GM18526 (cell line): ENCODE data around the gene DDX51.

Source experiments
- POLR2A ChIP-seq: IDR thresholded peaks from 3 replicates; pipeline ENCODE4 v1.6.1; 2011; ENCODE audit not compliant: insufficient read length; ENCODE audit errors: extremely low read depth

DDX51 gene

DNA sequence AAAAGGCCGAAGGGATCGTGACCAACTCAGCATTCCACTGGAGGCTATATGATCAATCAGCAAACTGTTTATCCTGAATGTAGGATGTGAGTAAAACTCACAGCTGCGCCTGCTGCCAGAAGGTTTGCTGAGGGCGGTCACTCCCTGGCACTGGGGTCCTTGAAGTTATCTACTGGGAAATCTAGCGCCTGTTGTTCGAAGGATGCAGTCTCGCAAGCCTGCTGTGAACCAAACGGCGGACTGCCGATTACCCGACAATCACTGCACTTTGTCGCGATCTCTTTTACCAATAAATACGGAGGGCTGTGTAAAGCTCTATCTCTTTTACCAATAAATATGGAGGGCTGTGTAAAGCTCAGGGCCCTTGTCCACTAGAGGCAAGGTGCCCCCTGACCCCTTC is 12.9 kb downstream of the DDX51 start:
- no peak for TF ChIP-seq POLR2A

DNA sequence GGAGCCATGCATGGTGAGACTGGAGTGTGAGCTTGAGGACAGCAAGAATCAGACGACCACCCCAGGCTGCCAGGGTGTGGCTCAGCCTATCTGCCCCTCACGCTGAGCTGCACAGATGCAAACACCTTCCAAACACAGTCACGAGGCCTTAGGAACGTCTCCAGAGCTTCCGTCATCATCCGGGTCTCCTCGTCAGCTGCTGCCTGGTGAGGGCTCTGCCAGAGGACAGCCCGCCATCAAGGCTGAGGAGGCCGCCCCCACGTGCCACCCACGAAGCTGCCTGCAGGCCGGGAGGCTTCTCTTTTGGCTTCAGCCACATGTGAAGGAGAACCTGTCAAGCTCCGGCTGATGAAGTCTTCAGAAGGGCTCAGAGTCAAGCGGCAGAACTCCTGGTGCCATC is 13.4 kb downstream of the DDX51 start:
- no peak for TF ChIP-seq POLR2A

DNA sequence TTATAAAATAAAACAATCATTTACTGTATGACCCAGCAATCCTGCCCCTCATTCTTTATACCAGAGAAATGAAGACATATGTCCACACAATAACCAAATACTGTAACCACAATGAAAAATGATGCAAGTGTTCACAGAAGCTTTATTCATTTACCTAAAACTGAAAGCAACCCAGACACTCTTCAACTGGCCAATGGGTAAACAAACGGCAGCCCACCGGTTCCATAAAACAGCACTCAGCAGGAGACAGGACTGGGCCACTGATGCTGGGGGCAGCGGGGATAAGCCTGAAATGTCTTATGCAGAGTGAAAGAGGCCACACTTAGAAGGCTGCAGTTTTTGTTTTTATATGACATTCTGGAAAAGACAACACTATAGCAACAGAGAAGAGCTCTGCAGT is 15.1 kb downstream of the DDX51 start:
- no peak for TF ChIP-seq POLR2A

DNA sequence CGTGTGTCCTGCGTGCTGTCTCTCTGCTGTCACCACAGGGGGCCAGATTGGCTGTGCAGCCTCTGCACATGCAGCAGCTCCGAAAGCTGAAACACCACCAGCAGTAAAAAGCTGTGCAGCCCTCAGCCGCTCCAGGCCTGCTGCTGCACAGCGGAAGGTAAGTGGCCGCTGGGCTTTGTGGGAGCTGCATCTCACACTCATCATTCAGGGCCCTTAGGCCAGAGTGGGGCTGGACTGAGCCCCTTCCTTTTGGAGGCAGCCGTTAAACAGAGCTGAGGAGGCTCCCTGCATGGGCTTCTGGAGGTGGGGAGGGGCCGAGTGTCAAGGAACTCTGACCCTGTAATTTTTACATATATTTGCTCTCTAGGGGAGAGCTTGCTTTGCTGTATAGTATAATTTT is 17.1 kb downstream of the DDX51 start:
- TF ChIP-seq POLR2A, result no peak

DNA sequence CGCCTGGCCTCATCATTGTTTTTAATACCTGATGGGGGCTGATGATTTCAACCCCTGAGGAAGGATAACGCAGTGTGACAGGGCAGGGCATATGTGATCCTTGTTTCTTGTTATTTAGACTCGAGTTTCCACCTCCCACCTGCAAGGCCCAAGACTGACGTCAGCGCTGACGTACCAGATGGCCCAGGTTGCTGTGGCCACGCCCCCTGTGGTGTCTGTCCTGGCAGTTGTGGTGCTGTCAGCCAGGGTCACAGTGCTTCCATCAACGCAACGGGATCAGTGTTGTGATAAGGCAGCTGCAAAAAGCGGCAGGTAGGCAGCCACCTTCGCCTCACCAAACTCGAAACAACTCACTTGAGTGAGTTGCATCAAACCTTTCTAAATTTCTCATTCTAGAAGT is 18.4 kb downstream of the DDX51 start:
- TF ChIP-seq POLR2A, result no peak

DNA sequence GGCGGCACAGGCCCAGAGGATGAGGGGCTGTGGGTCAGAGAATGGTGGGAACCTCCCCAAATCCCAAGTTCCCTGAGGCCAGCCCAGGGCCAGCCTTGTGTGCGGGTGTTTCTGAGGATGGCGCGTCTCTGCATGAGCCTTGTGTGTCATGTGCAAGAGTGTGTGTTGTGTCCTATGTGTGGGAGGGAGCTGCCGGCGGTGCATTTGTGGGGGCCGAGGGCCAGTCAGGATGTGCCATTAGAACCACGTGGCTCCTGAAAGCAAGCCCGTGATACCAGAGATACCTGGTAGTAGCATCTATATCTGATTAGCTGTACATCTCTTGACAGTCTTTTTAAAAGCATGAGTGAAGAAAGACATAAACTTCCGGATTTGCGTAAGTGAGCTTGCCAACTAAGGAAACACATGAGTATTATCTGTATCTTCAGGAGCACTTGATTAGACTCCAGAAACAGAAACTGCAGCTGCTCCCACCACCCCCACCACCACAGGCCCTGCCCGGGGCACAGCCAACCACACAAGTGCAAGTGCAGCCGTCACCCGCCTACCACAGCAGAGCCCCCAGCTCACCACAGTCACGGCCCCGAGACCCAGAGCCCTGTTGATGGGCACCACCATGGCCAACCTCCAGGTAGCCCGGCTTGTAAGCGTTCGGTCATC is 19.2 kb downstream of the DDX51 start:
- TF ChIP-seq POLR2A, result no peak

DNA sequence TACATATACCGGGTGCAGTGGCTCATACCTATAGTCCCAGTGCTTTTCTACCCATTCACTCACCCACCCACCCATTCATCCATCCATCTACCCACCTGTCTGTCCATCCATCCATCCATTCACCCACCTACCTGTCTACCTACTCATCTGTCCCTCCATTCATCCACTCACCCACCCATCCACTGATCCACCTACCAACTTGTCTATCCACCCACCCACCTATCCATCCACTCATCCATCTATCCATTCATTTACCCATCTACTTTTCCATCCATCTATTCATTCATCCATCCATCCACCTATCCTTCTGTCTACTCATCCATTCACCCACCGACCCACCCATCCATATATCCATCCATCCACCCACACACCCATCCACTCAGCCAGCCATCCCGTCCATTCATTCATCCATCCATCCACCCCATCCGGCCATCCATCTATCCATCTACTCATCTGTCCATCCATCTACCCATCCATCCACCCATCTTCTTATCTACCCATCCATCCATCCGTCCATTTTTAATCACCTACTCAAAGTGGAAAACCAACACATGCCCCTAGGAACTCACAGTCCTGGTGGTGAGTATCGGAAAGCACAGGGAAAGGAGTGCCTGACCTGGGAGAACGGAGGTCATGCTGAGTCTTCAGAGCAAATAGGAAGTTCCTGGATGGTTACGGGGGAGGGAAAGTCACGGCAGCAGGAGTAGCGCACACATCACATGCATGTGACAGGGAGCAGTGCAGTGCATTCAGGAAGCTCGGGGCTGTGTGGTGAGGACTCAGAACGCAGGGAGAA is 20.0 kb downstream of the DDX51 start:
- no peak for TF ChIP-seq POLR2A

DNA sequence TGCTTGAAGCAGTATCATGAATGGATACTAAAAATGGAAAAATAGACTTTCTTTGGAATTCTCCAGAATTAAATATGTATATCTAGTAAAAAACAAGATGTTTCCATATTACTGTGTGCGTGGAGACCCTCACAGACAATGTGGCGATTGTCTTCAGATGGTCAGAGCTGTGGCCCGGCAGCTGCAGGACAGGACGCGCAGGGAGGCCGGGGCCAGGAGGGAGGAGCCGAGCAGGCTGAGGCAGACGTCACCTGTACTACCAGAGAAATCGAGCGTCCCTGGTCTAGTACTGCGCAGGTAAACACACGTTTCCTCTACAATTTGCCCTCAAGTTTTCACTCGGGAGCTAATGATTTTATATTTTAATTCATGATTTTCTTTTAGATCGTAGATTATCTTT is 22.8 kb downstream of the DDX51 start:
- TF ChIP-seq POLR2A, result no peak

DNA sequence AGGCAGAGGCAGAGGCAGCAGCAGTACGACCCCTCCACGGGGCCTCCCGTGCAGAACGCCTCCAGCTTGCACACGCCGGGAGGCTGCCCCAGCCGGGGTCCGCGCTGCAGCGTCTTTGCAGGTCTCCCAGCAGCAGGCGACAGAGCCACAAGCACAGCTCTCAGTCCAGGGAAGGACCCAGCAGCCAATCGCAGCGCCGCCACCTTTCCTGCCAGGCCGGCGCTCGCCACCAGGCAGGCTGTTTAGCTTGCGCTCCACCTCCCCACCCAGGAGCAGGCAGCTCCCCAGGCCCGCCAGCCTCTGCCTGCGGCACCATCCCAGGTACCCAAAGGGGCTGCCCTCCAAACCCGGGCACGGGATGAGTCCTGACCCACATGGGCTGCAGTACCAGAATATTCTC is 25.2 kb downstream of the DDX51 start:
- TF ChIP-seq POLR2A, result no peak

DNA sequence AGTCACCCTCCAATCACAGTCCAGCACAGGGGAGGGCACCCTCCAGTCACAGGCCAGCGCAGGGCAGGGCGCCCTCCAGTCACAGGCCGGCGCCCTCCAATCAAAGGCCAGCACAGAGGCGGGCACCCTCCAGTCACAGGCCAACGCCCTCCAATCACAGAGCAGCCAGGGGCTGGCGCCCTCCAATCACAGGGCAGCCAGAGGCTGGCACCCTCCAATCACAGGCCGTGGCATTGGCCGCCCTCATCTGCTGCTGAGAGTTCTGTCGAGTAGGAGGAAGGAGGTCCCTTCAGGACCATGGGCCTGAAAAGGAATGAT is 26.6 kb downstream of the DDX51 start:
- no peak for TF ChIP-seq POLR2A

DNA sequence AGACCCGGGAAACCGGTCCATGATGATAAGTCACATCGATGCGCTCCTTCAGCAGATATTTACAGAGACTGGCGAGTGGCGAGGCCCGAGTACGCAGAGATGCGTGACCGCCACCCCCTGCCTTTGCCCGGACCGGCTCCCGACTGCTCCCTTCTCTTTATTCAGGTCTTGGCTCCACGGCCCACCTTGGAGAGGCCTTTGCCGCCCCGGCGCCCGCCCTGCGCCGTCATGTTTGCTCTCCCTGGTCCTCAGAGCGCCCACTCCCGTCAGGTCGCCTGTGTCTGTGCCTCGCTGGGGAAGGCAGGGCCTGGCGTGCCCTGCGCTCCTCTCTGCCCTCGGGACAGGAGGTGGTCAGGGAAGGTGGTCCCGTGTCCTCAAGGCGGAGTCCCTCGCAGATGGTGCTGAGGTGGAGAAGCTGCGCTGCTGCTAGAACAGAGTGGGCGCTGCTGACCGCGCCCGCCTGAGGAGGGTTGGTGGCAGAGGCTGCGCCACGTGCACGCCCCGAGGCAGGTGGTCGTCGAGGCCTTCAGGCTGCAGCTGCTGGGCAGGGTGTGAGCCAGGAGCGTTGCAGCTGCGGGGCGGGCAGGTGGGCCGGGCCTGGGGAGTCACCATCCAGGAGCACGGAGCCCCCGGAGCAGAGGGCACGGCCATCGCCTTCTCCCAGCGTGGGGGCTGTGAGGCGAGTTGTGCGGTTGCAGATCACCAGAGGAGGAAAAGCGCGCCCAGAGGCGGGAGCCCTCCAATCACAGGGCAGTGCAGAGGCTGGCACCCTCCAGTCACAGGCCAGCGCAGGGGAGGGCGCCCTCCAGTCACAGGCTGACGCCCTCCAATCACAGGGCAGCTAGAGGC is 27.2 kb downstream of the DDX51 start:
- TF ChIP-seq POLR2A, result no peak

DNA sequence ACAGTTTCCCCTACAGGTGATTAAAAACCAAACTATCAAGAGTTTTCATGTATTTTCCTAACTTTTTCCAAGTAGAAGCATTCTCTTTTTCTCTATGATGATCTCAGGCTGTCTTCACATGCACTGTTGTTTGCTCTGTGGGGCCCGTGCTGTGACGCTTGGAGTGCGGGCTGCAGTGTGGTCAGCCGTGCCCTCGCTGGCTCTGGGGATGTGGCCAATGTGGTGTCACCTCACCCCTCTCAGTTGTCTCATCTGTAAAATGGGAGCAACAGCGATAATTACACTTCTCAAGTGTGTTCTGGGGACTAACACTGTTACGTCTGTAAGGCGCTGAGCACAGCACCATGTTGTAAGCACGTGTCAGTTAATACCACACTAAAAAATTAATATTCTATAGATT is 28.6 kb downstream of the DDX51 start:
- TF ChIP-seq POLR2A, result no peak

DNA sequence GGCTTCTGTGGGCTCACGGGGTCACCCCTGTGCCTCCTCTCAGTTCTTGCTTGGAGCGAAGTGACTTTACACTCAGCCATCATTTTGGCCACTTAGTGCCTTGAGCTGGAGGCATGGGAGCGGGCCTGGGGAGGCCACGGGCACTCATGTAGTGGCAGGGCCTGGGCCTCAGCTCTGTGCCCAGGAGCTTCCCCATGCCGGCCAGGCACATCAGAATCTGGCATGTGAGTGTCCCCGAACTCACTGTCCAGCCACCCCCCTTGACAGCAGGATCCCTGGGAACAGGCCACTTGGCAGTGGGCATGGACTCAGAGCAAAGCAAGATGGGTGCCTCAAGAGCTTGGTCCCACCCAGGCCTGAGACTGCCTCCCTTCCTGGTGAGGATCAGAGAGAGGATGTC is 29.5 kb downstream of the DDX51 start:
- TF ChIP-seq POLR2A, result no peak

DNA sequence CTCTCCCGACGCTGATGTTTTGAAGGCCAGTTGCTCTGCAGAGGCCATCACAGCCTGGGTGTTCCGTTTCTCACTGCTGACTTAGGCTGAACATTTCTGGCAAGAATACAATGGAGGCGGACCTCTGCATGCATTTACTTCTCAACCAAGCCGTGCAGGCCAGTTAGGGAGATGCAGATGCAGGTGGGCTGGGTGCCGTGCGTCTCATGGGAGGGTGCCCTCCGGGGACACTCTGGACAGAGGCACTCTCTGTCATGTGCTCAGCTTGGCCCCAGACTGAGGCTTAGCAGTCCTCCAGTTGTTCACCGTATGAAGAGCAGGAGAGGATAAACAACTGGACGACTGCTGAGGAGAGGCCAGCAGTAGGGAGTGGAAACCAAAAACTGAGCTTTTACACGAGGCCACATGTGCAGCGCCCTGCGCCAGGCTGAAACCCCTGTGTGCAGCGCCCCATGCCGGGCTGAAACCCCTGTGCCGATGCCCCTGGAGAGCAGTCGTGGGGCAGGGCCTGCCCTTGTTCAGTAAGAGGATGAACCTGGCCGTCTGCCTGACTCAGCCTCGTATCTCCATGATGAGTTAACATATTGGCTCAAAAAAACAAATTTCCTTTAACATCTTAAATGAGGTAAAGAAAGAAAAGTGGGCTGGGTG is 32.3 kb downstream of the DDX51 start:
- TF ChIP-seq POLR2A, result no peak

DNA sequence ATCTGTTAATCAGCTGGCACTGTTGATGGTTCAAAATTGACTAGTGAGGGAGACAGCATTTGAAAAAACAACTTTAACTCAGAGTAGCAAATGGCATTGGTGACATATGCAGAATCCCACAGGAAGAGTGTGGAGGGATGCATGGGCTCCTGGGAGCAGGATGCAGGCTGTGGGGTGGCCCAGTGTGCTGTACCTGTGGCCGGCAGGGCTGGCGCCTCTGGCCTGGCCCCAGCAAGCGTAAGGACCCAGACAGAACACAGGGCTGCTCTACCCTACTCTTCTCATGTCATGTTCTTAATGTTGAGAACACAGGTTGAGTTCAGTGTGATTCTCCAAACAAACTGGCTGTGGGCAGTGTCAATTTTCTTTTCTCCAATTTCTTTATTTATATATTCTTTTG is 33.4 kb downstream of the DDX51 start:
- TF ChIP-seq POLR2A, result no peak

DNA sequence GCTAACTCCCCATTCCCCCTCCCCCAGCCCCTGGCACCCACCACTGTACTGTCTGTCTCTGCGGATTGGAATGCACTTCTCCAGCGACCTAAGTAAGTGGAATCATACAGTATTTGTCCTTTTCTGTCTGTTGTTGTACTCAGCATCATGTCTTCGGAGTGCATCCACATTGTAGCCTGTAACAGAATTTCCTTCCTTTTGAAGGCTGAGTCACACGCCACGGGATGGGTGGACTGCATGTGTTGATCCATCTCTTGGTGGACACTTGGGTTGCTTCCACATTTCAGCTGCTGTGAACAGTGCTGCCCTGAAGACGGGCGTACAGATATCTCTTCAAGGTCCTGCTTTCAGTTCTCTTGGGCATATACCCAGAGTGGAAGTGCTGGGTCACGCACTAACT is 34.4 kb downstream of the DDX51 start:
- TF ChIP-seq POLR2A, result no peak
